H1 (cell line): Measurements from ENCODE around the gene ZMPSTE24. TPM values are rescaled to one million over a fixed set of nuclear protein-coding genes. Genes with fewer than 3 reads are reported as not detected.

Experiments used
- CTBP2 ChIP-seq: IDR thresholded peaks from 2 replicates; pipeline ENCODE4 v1.7.0; 2011; ENCODE audit warnings: borderline replicate concordance, mild to moderate bottlenecking, moderate library complexity, mixed read lengths, low read length; ENCODE audit not compliant: insufficient read depth, insufficient read length
- EZH2 ChIP-seq: fragments of 200-600 bp; sonication (generic); IDR thresholded peaks from 2 replicates; pipeline ENCODE4 v1.7.1; 2012; ENCODE audit warnings: low read depth, mild to moderate bottlenecking, moderate library complexity, low read length, inconsistent platforms; ENCODE audit not compliant: severe bottlenecking
- FOSL1 ChIP-seq: IDR thresholded peaks from 2 replicates; pipeline ENCODE4 v1.6.1; 2011; ENCODE audit warnings: mild to moderate bottlenecking, low read depth, low read length, moderate library complexity; ENCODE audit not compliant: insufficient read depth
- GABPA ChIP-seq: IDR thresholded peaks from 2 replicates; pipeline ENCODE4 v1.6.1; 2011; ENCODE audit warnings: mild to moderate bottlenecking, low read length, moderate library complexity, borderline replicate concordance; ENCODE audit not compliant: insufficient read depth
- HDAC6 ChIP-seq: IDR thresholded peaks from one replicate; pipeline ENCODE4 v1.7.1; 2012; ENCODE audit warnings: low read depth, mild to moderate bottlenecking, inconsistent platforms, low read length, moderate library complexity
- KDM4A ChIP-seq: IDR thresholded peaks from one replicate; pipeline ENCODE4 v1.7.1; 2012; ENCODE audit warnings: low read depth, mild to moderate bottlenecking, moderate library complexity, low read length, inconsistent platforms; ENCODE audit not compliant: severe bottlenecking
- NANOG ChIP-seq: IDR thresholded peaks from 2 replicates; pipeline ENCODE4 v1.6.1; 2011; ENCODE audit warnings: low read length, low read depth, mild to moderate bottlenecking, inconsistent platforms; ENCODE audit not compliant: insufficient read depth, poor library complexity, severe bottlenecking
- NRF1 ChIP-seq: IDR thresholded peaks from 2 replicates; pipeline ENCODE4 v1.6.1; 2011; ENCODE audit warnings: mild to moderate bottlenecking, low read depth, low read length, improper control_type of control experiment
- SRF ChIP-seq: IDR thresholded peaks from 2 replicates; pipeline ENCODE4 v1.6.1; 2011; ENCODE audit warnings: mild to moderate bottlenecking, low read depth, low read length, moderate library complexity
- TCF12 ChIP-seq: IDR thresholded peaks from 2 replicates; pipeline ENCODE4 v1.6.1; 2011; ENCODE audit warnings: low read depth, mild to moderate bottlenecking, low read length
- YY1 ChIP-seq: IDR thresholded peaks from 2 replicates; pipeline ENCODE4 v1.6.1; 2011; ENCODE audit warnings: low read depth, mild to moderate bottlenecking, low read length
- polyA plus RNA-seq, 7 experiments: library from polyadenylated mRNA; depleted of rRNA in 3 of 7; stranded (reverse) in 5 of 7; unstranded in 2 of 7; fragments of >200 nt in 5 of 7; fragments of 200-250 nt in 2 of 7; gene quantifications; 1 replicate in 5 of 7; 2 replicates in 1 of 7; 4 replicates in 1 of 7; pipeline versions ENCODE4 v1.2.1 to v1.2.3, GENCODE V29; 2011 to 2013; ENCODE audit warnings: missing spikeins in 2 of 7, mixed read lengths in 2 of 7
- total RNA-seq: library from RNA; stranded (reverse); fragmentation: NEBNext Ultra II Directional; extraction: Animal tissue kit (Norgen Biotek cat#: 25700); gene quantifications from 2 replicates; pipeline ENCODE4 v1.2.1, GENCODE V29; 2021
- TF ChIP-seq, protein P1 (sequence below): IDR thresholded peaks from 2 replicates; pipeline ENCODE4 v1.6.1; 2012; ENCODE audit warnings: low read length, inconsistent platforms

The ZMPSTE24 gene
- total and polyA plus RNA-seq, 2 of the 8 experiments (the other 6 are each of a cell fraction or from before 2014, with no cell fraction given) = 12.7 to 42.9 TPM

DNA sequence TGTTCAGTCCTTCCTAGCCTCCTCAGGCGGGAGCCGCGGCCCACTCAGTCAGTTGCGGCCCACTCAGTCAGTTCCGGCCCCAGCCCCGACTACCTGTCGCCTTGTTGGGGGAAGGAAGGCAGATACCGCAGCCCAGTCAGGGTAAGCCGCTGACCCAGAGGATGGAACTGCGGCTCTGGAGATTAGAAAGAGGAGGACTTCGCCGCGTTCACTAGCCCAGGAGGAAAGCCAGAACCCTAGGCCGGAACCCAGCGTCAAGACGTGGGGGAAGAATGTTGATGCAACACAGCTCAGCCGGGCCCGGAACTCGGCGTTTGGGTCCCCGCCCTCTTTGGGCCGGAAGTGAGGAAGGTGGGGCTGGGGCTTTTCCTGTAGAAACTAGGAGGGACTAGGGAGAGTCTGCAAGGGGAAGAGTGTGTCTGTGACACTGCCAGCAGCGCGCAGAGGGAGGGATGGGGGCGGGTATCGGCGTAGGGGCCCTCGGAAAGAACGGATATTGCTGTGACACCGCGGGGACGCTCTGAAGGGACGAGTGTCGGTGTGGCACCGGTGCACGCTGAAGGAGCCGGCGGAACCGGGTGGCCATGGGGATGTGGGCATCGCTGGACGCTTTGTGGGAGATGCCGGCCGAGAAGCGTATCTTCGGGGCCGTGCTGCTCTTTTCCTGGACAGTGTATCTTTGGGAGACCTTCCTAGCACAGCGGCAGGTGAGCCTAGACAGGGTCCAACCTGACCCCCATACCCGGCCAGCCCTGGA lies at the start of gene ZMPSTE24 (continued):
- TF ChIP-seq HDAC6 (no peak), NANOG (peak; percentile 38), NRF1 (no peak), YY1 (peak; percentile 74), GABPA (peak; percentile 95), EZH2 (no peak), SRF (peak; percentile 27; the same call in 1 of the 2 replicates), FOSL1 (no peak), CTBP2 (no peak), TCF12 (no peak), KDM4A (peak; percentile 69)
- TF ChIP-seq, protein P1, sequence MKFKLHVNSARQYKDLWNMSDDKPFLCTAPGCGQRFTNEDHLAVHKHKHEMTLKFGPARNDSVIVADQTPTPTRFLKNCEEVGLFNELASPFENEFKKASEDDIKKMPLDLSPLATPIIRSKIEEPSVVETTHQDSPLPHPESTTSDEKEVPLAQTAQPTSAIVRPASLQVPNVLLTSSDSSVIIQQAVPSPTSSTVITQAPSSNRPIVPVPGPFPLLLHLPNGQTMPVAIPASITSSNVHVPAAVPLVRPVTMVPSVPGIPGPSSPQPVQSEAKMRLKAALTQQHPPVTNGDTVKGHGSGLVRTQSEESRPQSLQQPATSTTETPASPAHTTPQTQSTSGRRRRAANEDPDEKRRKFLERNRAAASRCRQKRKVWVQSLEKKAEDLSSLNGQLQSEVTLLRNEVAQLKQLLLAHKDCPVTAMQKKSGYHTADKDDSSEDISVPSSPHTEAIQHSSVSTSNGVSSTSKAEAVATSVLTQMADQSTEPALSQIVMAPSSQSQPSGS = no peak; the same call in 1 of the 2 replicates
